GM12892 (cell line): Measurements from ENCODE around the gene MYO16.

Experiments used
- DNase-seq: peaks from one replicate; pipeline ENCODE4 v3.0.0; 2011; ENCODE audit not compliant: insufficient read length
- FAIRE-seq: peaks from 2 replicates; lab custom pipeline; 2011; peaks lifted over from hg19 to GRCh38; lab: Jason Lieb, UNC
- POLR2A ChIP-seq: IDR thresholded peaks from 2 replicates; pipeline ENCODE4 v1.6.1; 2011; ENCODE audit warnings: low read depth, low read length, control low read depth
- POLR2AphosphoS5 ChIP-seq: IDR thresholded peaks from 2 replicates; pipeline ENCODE4 v1.6.1; 2011; ENCODE audit warnings: low read depth, low read length, control low read depth
- TAF1 ChIP-seq: IDR thresholded peaks from 2 replicates; pipeline ENCODE4 v1.6.1; 2011; ENCODE audit warnings: low read depth, mild to moderate bottlenecking, control low read depth, low read length, borderline replicate concordance

The MYO16 gene

DNA sequence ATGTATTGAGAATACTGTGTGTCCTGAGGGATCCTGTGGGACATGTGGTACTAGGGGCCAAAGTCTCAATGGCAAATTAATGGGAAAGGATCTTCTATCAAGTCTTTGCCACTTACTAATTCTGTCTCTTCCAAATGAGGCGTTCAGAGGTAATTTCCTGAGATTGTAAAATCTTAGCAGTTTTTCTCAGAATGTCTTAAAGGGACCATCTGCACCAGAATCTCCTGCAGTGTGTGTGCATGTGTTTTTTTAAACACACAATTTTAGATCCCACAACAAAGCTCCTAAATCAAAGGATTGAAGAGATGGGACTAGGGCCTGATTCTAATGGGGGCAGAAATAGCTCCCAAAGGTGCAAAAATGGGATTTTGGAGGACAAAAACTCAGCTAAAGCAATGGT lies 78.2 kb downstream of the MYO16 start:
- FAIRE-seq (no peak), DNase-seq (no peak)
- TF ChIP-seq POLR2A (no peak), POLR2AphosphoS5 (no peak), TAF1 (no peak)

DNA sequence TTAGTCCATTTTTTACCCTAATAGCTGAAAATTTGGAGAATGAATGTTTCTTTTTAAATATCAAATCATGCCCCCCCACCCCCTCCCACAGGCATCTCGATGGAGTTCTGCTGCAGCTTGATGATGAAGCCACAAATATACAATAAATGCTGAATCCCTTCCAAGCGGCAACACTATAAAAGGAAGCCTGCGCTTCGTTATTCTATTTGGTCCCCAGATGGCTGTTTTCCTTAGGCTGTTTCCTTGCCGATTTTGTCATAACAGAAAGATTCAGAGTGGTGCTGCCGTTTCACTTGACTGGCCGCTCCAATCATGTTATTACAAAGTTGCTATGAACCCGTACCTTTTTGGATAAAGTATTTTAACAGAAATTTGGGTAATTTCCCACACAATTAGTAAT lies 79.5 kb downstream of the MYO16 start:
- no peak for TF ChIP-seq POLR2A
- TF ChIP-seq TAF1 = no peak
- TF ChIP-seq POLR2AphosphoS5 = no peak
- DNase-seq = no peak
- no peak for FAIRE-seq

DNA sequence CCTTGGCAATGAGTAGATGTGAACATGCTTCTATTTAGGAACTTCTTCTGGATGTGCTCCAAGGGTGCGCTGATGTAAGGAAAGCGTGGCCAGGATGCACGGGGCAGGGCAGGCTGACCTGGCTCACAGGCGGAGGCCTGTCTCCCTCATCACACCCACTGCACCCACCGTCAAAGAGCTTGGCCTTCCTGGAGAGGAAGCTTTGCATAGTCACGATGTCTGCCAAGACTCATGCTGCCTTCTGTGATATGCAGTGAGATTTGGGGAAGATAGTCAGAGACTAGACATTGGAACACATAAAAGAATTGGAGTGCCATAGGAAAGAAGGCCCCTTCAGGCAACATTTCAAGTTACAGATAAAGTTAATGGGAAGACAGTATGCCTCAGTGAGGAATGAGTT lies 82.0 kb downstream of the MYO16 start:
- DNase-seq (no peak), FAIRE-seq (no peak)
- no peak for TF ChIP-seq POLR2AphosphoS5

DNA sequence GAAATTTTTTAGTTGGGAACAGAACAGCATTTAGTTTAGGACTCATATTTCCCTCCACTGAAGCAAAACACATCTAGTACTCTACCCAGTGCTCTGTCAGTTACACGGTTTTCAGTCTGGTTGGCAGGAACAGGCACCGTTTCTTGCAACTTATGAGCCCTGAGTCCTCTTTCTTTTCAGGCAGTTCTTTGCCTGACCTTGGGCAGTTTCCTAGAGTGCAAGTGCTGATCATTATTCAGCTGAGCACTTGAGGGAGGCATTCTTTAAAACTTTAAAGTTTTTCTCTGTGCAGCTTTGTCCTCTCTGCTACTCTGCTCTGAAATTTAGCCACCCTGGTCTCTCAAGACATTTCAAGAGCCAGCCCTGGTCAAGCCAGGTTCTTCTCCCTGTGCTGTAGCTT lies 96.1 kb downstream of the MYO16 start:
- FAIRE-seq (no peak), DNase-seq (no peak)
- no peak for TF ChIP-seq TAF1
- no peak for TF ChIP-seq POLR2A
- no peak for TF ChIP-seq POLR2AphosphoS5

DNA sequence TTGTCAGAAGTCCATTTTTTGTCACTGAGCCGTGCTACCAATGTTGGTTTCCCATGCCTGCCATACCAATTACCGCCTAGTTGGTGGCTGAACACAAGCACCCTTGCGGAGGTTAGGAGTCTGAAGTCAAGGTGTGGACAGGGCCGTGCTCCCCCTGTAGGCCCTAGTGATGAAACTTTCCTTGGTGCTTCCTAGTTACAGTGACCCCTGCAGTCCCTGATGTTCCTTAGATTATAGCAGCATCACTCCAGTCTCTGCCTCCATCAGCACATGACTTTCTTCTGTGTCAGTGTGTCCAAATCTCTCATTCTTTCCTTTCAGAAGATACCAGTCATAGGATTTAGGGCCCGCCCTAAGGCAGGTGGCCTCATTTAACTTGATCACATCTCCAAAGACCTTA lies 99.0 kb downstream of the MYO16 start:
- DNase-seq (no peak), FAIRE-seq (no peak)
- TF ChIP-seq TAF1 (no peak), POLR2AphosphoS5 (no peak), POLR2A (no peak)

DNA sequence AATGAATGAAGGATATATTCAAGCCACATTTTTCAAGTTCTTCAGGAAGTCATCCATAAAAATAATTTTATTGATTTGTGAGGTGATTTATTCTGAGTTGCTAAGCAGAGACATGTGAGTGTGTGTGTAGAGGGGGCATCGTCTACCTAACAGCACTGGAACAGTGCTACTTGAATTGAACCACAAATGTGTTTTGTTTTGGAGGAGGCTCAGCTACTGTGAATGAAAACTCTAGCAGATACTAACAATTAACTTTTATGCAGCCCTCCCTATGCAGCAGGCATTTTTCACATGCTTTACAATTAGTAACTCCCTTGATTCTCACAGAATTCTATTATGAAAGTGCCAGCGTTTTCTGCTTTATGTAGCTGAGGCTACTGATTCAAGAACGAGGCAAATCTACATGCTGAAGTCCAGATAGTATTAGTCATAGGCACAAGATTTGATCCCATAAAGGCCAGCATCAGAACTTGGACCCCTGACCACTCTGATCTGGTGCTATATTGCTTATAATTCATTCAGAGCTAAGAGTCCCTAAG lies 103.7 kb downstream of the MYO16 start:
- no peak for FAIRE-seq
- no peak for DNase-seq
- TF ChIP-seq POLR2AphosphoS5 (no peak), TAF1 (no peak), POLR2A (no peak)

DNA sequence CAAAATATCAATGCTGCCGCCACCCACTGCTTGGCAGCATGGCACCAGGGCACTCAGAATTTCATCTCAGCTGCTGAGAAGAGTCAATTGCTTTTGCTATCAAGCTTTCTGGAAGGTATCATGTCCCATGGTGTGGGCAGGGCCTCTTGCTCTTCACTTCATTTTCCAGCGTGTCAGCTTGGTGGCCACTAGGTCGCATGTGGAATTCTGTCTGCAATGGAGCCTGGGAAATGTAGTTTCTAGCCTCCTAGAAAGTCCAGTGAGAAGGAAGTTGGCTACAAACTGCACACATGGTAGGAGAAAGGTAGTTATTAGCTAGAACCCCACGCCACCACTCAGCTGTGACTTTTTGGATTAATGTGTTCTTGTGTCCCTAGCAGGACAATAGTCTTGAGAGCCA lies 105.3 kb downstream of the MYO16 start:
- DNase-seq (no peak), FAIRE-seq (no peak)
- TF ChIP-seq POLR2A (no peak), POLR2AphosphoS5 (no peak), TAF1 (no peak)

DNA sequence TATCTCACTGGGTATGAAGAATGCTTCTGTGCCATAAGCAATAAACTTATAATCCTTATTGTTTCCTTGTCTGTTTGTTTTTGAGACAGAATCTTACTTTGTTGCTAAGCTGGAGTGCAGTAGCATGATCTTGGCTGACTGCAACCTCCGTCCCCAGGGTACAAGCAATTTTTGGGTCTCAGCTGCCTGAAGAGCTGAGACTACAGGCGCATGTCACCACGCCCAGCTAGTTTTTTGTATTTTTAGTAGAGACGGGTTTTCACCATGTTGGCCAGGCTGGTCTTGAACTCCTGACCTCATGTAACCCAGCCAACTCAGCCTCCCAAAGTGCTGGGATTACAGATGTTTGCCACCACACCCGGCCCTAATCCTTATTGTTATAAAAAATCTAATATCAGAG lies 112.5 kb downstream of the MYO16 start:
- DNase-seq (no peak), FAIRE-seq (no peak)
- TF ChIP-seq POLR2AphosphoS5 (no peak), POLR2A (no peak), TAF1 (no peak)

DNA sequence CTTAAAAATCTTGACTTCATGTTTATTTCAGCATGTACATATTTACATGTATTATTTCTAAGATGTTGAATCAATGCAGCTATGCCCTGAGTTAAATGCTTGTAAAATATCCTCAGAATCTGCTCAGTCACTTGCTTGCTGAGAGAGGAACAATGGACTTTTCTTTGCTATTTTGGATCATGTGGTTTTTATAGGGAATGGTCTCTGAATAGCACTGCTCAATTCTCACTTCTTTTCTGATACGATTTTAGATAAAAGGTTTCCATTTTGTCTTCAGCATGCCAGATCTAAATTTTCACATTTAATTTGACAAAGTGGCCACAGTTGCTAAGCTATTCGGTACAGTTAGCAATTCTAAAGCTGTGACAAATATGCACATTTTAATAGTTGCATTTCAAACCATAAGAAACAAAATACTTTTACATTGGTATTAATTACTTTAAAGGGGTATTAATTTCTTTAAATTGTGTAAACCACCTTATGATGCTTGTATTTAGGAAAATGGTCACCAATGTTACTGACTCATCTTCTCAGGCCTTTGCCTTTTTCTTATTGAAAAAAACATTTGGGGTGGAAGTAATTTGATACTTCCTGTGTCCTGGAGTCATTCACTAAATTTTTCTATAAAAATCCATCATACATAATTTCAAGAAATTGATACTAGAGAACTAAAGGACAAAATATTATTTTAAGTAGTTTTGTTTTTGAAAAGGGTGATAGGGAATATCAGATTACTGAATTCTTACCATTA lies 113.5 kb downstream of the MYO16 start:
- no peak for DNase-seq

DNA sequence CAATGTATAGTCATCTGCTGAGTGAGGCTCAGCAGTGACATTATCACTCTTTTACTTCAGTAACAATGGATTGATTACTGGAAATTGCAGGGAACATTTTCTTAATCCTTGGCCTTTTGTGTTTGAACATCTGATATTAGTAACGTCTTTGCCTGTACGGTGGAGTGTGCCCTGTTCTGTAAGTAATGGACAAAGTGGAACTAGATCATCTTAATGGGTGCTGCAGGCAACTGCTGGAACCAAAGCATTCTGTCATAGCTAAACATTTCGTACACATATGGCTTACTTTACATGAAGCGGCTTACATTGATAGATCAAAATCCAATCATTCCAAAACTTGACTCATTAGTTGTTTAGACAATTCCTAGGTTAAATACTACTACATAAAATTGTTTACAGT lies 114.1 kb downstream of the MYO16 start:
- no peak for TF ChIP-seq POLR2AphosphoS5
- TF ChIP-seq POLR2A = no peak
- TF ChIP-seq TAF1 = no peak
- DNase-seq = no peak
- FAIRE-seq = no peak

More for the DNA sequence above, 113.5 kb downstream of the MYO16 start:
- TF ChIP-seq TAF1 = no peak
- no peak for TF ChIP-seq POLR2A
- no peak for TF ChIP-seq POLR2AphosphoS5
- no peak for FAIRE-seq

DNA sequence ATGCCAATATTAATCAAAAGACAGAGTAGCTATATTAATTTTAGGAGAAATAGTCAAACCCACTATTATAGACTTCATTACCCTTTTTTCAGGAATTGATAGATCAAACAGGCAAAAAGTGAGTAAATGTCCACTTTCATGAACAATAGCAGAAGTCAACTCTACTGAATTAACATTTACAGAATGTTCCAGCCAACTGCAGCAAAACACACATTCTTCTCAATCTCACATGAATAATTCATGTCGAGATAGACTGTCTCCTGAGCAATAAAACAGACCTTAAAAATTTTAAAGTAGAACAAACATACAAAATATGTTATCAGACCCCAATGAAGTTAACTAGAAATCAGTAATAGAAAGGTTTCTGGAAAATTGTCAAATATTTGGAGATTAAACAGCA lies 118.4 kb downstream of the MYO16 start:
- no peak for FAIRE-seq
- TF ChIP-seq POLR2A = no peak
- no peak for TF ChIP-seq POLR2AphosphoS5
- no peak for TF ChIP-seq TAF1
- no peak for DNase-seq

DNA sequence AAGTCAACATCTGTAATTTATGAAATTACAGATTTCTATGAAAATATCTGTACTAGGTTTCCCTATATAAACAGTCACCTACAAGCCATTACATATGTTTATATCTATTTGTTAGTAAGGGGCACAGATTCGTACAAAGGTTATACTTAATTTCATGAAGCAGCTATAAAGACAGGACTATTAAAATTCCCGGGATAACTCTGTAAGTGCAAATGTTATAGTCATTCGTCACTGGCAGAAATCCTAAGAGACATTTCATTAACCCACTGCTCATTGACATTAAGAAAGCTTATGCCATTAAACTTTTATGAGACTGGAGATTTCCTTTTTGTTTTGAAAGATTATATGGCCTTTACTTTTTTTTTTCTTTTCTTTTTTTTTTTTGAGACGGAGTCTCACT lies 122.9 kb downstream of the MYO16 start:
- TF ChIP-seq POLR2AphosphoS5 = no peak
- DNase-seq (no peak), FAIRE-seq (no peak)
